WTC11 (cell line): ENCODE measurements around the gene ANO2.

Experiments
- AFF4 ChIP-seq: sonication (generic); formaldehyde crosslinking; IDR thresholded peaks from 2 replicates; pipeline ENCODE4 v1.8.1; 2023; ENCODE audit warnings: mild to moderate bottlenecking, missing genetic modification reagents, borderline replicate concordance
- CREB1 ChIP-seq: sonication (generic); formaldehyde crosslinking; IDR thresholded peaks from 2 replicates; pipeline ENCODE4 v1.8.0; 2023; ENCODE audit warnings: mild to moderate bottlenecking, missing genetic modification reagents
- CTCF ChIP-seq: fragments of 200-600 bp; IDR thresholded peaks from 2 replicates; pipeline ENCODE4 v1.8.0; 2022; ENCODE audit warnings: antibody characterized with exemption
- E2F1 ChIP-seq: sonication (generic); formaldehyde crosslinking; IDR thresholded peaks from 2 replicates; pipeline ENCODE4 v1.8.0; 2022; ENCODE audit warnings: mild to moderate bottlenecking, missing genetic modification reagents
- ESRRA ChIP-seq: sonication (generic); formaldehyde crosslinking; IDR thresholded peaks from 2 replicates; pipeline ENCODE4 v1.8.1; 2022; ENCODE audit warnings: mild to moderate bottlenecking, missing genetic modification reagents, borderline replicate concordance
- ETV6 ChIP-seq: sonication (generic); formaldehyde crosslinking; IDR thresholded peaks from 2 replicates; pipeline ENCODE4 v1.8.1; 2022; ENCODE audit warnings: mild to moderate bottlenecking, missing genetic modification reagents
- JUN ChIP-seq: sonication (generic); formaldehyde crosslinking; IDR thresholded peaks from 2 replicates; pipeline ENCODE4 v1.8.0; 2023; ENCODE audit warnings: mild to moderate bottlenecking, missing genetic modification reagents
- MAX ChIP-seq: sonication (generic); formaldehyde crosslinking; IDR thresholded peaks from 2 replicates; pipeline ENCODE4 v1.8.0; 2022; ENCODE audit warnings: mild to moderate bottlenecking, missing genetic modification reagents
- NFE2L1 ChIP-seq: sonication (generic); formaldehyde crosslinking; IDR thresholded peaks from 2 replicates; pipeline ENCODE4 v1.8.1; 2023; ENCODE audit warnings: missing genetic modification reagents
- NR2C2 ChIP-seq: sonication (generic); formaldehyde crosslinking; IDR thresholded peaks from 2 replicates; pipeline ENCODE4 v1.8.0; 2022; ENCODE audit warnings: mild to moderate bottlenecking, missing genetic modification reagents
- RELA ChIP-seq: sonication (generic); formaldehyde crosslinking; IDR thresholded peaks from 2 replicates; pipeline ENCODE4 v1.8.1; 2022; ENCODE audit warnings: missing genetic modification reagents, mild to moderate bottlenecking, borderline replicate concordance
- ZNF138 ChIP-seq: sonication (generic); formaldehyde crosslinking; conservative IDR thresholded peaks from 2 replicates; pipeline ENCODE4 v1.8.1; 2022; ENCODE audit warnings: mild to moderate bottlenecking, moderate library complexity, missing genetic modification reagents
- ZNF317 ChIP-seq: sonication (generic); formaldehyde crosslinking; IDR thresholded peaks from 2 replicates; pipeline ENCODE4 v1.8.1; 2023; ENCODE audit warnings: low read depth, mild to moderate bottlenecking, moderate library complexity, missing genetic modification reagents, borderline replicate concordance

GRCh38 chr12:5803532-5803931 lies 141.5 kb downstream of the ANO2 start:
- TF ChIP-seq CREB1 (CRISPR knock-in tag): no peak
- no peak for TF ChIP-seq CTCF
- no peak for TF ChIP-seq E2F1 (CRISPR knock-in tag)
- TF ChIP-seq NFE2L1: no peak
- no peak for TF ChIP-seq ZNF138 (CRISPR knock-in tag)
- no peak for TF ChIP-seq NR2C2 (CRISPR knock-in tag)
- no peak for TF ChIP-seq ESRRA (CRISPR knock-in tag)
- TF ChIP-seq AFF4 (CRISPR knock-in tag): no peak
- no peak for TF ChIP-seq ZNF317
- no peak for TF ChIP-seq JUN (CRISPR knock-in tag)
- TF ChIP-seq ETV6 (CRISPR knock-in tag): no peak
- TF ChIP-seq RELA: no peak
- no peak for TF ChIP-seq MAX (CRISPR knock-in tag)
